T-helper 1 cell (primary cell): ENCODE data around the gene SH3RF1.

ENCODE experiments used
- DNase-seq, 5 donors: peaks; one replicate each; pipeline ENCODE4 v3.0.0-alpha.2; 2012 to 2020

Gene SH3RF1

DNA sequence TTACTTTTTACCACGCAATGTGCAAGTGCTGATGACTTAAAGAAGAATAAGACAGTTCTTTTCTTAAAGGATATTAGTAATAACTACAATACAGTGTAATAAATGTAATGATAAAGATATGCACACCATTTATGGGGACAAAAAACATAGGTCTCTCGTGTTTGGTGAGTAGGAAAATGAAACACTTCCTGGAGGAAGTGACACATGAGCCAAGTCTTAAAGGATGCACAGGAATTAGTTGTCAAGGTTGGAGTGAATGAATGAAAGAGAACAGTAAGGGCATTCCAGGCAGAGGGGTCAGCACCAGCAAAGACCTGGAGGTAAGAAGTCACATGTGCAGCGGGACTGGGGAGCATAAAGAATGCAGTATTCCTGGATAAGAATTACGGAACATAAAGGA, 112.7 kb downstream of the SH3RF1 start:
- no peak for DNase-seq

DNA sequence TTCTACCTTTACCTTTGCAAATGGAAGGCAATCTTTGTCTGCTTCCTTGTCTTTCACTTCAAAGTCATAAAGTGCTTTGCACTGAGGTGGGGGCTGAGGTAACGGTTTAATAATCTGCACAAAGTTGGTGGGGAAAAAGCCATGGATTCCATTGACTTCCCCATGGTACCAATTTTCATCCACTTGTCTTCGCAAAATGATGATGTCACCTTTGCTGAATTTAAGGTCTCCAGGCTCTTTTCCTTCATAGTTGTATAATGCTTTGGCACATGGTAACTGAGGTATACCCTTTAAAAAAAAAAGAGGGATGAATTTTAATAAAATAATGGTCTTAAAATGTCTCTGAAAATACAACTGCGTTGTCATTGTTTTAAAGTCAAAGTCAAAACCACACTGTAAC, 114.4 kb downstream of the SH3RF1 start:
- DNase-seq = no peak

DNA sequence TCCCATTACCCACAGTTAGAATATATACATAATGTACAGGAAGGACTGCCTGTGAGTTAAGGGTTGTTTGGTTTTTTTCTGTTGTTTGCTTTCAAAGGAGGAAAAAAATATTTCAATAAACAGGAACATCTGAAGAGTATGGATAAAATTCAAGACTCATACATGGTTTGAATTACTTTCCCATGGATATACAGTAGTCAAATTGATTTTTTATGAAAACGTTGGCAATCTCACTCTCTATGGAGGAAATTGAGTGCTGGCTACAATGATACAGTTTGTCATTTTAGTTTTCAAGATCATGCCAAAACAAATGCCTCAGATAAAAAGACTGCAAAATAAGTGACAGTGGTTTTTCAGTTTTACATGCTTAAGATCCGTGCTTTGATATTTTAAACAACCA, 116.6 kb downstream of the SH3RF1 start:
- no peak for DNase-seq

DNA sequence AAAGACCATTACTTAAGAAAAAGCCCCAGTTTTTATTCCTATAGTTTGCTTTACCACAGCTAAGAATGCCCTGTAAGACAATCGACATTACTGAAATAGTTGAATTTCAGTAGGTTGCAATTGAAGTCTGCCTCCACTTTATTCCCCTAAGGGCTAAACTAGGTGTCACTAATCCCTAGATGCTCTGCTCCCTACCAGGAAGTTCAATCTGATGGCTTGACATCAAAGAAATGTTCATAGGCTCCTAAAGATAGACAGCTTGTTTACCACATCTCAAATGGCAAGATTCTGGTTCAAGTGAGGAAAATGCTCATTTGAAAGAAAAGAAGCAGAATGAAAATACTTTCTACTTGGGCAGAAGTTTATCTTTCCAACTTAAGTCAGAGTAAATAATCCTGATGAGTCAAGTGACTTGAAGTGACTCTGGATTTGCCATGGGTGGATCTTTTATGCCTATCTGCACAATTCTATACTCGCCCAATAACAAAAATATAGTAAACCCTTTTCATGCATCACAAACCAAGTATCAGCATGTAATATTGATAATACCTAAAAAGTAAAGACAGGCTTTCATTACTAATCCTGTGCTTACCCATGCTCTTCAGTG, 117.2 kb downstream of the SH3RF1 start:
- no peak for DNase-seq

DNA sequence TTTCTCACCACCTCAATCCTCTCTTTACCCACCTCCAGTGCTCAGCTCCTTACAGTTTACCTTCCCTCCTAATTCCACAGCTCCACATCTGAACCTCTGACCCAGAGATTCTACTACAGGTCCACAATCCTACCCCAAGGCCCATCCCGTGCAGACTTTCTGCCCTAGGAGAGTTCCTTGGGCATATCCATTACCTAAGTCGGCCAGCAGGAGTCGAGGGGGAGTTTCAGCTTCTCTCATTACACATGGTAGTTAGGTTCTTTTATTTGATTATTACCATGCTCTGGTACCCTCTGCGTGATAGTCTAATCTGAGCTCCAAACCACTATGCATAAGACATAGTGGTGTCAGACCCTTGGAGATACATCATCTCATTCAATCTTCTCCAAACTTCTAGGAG, 117.9 kb downstream of the SH3RF1 start:
- no peak for DNase-seq

DNA sequence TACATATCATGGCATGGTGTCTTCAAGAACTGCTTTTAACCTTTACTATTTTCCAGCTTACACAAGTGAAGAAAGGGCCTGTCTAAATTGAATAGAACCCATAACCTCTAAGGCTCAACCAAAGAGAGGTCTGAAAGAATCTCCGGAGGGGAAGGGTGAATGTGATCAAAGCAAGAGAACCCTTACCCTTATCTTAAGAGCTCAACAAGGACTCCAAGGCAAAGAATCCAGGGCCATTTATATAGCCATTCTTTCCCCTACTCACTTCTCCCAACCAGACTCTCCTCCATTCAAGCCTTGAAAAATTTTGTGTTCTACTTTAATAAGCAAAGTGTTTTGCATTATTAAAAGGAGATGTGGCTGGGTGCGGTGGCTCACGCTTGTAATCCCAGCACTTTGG, 118.7 kb downstream of the SH3RF1 start:
- DNase-seq = no peak

DNA sequence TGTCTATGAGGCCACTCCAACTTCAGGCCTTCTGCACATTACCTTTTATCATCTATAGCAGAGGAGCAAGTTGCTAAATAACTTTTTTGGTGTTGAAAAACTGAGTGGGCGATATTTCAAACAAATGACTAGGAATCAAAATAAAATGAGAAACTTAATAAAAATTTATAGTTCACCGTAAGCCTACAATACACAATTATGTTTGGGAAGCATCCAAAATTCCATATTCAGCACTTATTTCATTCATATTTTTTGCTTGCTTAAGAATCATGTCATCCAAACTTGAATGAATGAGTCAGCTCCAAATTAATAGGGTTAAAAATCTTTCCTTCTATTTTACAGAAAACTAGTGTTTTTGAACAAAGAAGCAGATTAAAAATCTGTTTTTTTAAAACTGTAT, 119.1 kb downstream of the SH3RF1 start:
- DNase-seq = no peak

DNA sequence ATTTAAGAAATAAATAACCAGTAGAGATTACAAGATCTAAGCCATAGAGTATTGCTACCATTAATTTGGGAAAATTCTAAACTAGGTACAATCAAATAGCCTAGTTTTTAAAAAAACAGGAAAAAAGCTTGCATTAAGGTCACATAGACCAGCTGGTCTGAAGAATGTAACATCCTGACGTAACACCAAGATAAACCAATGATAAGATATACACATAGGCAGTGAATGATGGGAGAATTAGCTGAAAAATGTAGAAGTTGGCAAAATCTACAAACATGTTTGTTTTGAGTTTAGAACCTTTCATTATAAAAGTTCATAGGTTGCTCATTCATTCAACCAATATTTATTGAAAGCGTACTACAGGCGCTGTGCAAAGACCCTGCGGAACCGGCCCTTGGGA, 120.0 kb downstream of the SH3RF1 start:
- DNase-seq = no peak

DNA sequence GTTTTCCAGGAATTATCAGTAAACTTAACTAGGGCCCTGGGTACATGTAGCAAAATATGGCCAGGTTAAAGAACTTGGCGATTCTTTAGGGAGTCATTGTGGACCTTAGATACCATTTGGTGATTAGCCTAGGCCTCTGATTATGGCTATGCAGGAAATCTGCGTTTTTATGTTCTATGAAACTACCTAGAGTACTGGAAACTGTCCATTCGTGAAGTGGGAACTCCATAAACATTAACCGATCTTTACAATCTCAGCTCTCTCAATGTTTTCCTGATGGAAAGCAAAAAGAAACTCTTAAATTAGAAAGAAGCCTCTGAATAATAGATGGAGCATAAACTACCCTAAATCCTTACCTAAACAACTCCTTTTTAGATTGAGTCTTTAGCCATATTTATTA, 121.9 kb downstream of the SH3RF1 start:
- DNase-seq = no peak

DNA sequence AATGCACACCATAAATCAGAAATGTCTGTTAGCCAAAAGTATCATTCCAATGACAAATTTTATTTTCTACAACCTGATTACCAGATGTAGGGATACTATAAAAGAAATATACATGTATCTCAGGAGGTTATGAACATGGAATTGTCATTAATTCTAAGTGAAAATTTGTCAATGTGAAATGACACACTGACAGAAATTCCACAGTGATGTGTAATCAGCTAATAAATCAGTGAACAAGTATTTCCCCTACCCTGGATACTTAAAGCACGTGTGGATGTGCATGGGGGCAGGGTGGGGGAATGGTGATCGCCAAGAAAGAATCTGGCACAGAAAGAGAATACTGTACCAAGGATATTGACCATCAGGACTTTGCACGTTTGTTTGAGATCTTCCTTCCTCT, 123.6 kb downstream of the SH3RF1 start:
- DNase-seq = no peak

DNA sequence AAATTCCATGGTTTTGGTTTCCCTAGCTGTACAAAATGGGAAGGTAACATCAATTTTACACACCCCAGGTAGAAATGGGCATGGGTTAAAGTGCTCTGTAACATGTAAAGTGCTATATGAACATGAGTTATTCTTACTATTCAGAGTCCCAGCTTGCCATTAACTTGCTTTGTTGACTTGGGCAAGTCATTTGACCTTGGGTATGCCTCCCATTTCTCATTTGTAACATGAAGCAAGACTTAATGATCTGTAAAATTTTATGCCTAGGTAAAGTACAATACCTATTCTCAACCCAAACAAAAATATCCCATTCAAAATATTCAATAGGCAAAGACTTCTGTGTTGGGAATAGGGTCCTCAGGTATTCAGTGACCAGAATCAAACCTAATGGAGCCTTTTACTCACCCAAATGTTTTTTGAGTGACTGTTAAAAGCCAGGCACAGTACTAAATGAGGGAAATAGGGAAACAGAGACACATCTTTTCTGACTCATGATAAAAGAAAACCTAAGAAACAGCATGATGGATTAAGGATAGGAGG, 126.6 kb downstream of the SH3RF1 start:
- DNase-seq = no peak

DNA sequence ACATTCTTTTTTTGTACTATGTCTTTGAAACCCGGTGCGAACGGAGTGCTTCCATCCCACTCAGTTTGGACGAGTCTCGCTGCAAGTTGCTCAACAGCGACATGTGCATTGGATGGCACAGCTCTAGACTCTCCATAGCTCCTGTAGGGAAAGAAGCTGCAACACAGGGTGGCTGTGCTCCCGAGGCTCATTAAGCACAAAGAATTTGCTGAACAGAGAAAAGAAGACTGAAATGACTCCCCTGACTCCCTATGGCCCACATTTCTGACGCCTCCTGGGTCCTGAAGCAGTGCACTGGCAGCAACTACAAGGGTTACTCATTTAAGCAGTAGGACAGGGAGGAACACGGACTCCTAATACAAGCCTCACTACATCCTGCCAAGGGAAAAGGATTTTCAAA, 127.4 kb downstream of the SH3RF1 start:
- no peak for DNase-seq

DNA sequence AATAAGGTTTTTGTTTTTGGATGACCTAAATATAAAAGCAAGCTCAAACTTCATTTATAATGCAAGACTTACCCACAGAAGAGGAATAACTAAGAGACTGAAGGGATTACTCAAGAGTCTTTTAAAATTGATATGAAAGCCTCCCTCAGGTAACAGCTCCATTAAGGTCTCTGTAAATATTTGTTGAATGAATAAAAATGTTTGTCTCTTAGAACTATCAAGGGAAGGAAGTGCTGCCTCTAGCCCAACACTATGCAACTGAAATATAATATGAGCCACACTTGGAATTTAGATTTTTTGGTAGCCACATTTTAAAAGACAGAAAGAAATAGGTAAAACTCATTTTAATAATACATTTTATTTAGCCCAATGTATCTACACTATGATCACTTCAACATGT, 127.8 kb downstream of the SH3RF1 start:
- no peak for DNase-seq

DNA sequence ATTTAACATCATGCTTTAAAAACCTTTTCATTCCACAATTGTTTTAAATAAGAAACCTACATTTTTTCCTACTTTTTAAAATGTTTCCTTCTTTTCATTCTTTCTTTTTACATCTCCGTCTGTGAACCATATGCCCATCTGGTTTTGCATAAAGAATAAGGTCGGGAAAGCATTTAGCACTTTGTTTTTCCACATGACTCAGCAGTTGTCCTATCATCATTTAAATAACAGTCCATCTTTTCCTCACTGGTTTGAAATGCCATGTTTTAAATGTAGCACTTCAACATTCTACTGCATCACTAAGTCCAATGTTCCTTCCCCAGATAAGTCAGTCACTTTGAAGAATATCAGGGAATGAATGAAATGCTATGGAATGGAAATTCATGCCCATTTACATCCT, 128.4 kb downstream of the SH3RF1 start:
- DNase-seq = no peak

DNA sequence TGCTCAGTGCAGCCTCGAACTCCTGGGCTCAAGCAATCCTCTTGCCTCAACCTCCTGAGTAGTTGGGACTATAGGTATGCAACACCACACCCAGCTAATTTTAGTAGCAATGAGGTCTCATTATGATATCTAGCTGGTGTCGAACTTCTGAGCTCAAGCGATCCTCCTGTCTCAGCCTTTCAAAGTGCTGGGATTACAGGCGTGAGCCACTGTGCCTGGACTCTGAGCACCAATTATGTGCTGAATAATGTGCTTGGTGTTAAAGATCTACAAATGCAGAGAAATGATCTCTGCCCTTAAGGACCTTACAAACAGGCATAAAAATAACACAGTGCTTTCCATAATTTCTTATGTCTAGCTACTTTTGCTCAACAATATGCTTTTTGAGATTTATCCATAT, 131.7 kb downstream of the SH3RF1 start:
- DNase-seq = no peak

DNA sequence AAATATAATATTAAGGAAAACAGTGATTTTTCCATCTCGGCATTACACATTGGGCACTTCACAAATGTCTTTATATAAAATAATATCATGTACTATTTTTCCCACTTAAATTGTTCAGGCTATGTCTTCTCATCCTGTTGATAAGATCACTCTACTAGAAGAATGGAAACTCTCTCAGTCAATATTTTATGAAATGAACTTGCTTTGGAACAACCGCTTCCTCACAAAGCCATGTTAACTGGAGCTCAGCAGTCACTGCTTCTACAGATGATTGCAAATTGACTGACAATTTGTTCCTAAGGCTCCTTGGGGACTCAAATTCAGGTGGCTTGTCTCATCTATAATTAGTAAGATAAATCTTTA, 133.2 kb downstream of the SH3RF1 start:
- DNase-seq = no peak

DNA sequence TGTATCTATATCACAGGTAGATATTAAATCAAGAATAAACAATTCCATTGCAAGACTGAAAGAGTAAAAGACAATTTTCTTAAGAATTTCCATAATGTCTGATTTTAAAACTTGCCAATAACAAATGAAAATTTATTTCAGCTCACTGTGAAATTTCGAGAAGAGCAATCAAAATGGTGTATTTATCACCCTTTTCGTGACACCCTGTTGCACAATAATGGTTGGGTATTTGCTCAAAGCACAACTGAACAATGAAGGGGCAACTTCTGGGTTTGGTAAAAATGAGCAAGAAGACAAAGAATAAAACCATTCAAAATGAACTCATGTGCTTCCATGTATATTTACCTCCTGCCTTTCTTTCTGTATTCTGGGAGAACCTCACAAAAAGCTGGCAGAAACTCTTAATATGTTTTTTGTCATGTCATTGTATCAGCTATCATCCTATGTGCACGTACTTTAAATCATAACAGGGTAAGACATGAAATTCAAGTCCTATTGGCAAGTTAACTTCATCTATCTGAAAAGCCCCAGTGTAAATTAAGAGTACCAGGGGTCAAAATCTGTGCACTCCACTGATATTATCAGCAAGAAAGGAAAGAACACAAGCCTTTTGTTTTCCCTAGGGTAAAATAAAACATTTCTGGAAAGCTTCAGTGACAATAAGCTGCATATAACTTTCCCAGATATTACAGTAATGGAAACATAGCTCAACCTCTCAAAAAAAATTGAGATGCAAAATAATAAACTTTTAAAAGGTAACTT, 133.8 kb downstream of the SH3RF1 start:
- no peak for DNase-seq

DNA sequence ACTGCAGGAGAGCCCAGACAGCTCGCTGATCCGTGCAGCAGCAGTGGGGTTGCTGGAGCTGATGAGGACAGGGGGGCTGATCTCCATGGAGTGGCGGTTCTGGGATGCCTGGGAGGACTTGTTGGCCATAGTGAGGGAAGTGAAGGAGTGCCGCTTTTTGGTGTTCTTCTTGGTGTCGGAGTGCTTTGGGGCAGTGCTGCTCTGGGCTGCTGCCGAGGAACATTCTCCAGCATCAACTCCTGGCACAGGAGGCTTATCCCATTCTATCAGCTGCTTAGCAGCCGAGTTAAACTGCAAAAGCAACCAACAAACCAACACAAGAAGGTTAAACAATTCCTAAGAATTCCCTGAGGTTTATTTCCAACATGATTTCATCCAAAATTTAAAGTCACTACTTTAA, 134.4 kb downstream of the SH3RF1 start:
- DNase-seq = no peak

DNA sequence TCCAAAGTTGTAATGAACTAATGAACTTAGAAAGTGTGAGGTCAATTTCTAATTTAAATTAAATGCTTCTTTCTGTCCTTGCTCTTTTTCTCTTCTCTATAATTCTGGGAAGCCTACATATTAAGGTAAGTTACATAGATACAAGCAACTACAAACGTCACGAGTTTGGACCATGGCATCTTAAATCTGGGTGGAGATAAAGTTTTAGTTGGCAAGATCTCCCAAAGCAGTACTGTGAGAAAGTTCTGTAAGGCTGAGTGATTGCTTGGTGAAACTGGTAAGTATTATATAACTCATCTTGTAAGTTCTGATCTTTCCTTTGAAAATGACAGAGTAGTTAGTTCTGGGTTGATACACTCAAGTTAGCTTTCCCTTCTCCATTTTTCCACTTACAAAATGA, 135.0 kb downstream of the SH3RF1 start:
- no peak for DNase-seq

DNA sequence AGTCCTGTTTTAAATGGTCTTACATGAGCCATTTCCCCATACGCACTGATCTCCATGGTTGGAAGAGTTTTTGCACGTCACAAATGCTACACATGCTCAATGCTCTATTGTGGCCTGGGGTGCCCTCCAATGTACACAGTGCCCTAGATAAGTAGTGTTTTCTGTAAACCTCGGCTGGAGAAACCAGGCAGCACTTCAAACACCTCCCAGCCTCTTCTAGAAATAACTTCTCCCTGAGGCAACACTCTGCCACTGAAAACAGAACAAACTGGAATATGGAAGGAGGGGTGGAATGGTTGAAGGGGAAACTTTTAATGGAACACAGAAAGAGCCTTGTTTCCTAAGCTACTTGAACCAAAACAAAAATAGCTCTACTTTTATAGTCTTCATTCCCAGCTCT, 136.8 kb downstream of the SH3RF1 start:
- DNase-seq = no peak

DNA sequence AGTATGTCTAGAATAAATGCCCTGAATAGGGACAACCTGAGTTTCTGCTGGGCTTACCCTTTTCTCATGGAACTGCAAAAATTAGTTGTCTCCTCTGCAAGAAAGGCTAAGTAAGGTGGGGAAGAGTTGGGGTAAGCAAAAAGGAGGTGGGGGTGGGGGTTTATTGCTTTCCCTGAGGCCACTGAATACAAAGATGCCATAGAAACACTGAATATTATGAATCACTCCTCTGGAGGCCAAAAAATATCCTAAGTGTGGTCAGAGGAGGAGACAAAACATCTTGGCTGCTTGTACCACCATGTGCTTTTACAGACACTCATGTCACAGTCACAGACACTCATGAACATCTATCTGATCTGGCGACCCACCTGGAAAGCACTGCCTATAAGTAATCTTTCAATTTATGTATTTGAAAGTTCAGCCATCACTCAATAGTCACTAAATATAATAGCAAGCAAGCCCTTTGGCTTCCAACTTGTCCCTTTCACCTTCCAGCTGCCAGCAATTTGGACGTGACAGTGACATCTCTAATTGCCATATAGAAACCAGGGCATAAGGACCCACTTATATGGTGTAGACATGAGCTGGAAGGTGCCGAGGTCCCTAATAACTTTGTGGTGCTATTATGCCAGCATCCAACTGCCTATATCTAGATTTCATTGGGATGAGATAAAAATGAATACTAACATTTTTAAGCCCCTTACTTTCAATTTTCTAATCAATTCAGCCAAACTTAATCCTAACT, 138.0 kb downstream of the SH3RF1 start:
- no peak for DNase-seq

DNA sequence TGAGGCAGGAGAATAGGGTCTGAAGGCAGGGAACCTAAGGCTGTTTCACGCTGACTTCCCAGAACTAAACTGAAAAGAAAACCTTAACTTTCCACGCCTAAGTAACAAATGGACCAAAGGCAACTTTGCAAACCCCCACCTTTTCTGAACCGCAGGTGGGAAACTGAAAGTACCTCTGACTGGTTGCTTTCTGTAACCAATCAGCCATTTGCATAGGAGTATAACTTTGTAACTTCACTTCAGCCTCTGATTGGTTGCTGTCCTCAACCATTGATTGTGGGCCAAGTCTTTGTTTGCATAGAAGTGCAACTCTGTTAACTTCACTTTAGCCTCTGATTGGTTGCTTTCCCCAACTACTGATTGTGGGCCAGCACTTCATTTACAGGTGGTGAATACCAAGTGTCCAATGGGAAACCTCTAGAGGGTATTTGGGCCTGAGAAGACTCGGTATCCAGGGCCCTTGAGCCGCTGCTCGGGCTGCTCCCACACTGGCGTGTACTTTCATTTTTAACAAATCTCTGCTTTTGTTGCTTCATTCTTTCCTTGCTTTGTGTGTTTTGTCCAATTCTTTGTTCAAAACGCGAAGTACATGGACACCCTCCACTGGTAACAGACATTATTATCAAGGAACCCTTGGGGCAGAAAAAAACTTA, 139.1 kb downstream of the SH3RF1 start:
- no peak for DNase-seq

DNA sequence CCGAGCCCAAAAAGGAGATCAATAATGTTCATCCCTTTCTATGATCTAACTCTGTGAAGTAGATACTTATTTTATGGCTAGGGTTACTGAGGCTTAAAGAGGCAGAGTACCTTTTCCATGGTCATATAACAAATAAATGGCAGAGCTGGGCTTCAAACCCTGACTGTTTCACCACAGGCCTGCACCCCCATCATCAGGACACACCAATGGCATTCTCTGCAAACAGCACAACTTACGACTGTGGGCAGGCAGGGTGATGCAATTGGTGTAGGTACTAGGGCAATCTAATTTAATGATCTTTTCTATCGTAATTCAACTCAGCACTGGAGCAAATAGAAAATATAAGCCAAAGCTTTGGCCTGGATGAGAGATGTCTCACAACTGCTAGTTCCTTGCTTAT, 141.9 kb downstream of the SH3RF1 start:
- DNase-seq = no peak

DNA sequence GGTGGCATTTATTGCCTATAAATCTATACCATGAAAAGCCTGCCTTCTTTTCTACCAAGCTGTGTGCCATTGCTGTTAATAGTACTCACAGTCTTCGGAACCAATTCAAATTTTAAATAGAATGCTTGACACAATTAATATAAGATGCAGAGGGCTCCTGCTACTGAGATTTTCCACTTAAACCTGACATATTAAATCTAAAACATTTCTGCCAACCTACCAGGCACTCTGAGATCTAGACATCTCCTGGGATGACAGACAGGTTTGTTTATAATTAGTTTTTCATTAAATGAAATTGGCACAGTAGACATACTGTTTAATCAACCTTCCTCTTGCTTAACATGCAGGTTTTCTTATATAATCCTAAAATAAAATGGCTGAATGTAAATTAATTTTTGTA, 143.4 kb downstream of the SH3RF1 start:
- no peak for DNase-seq
